KMS-11 (cell line): ENCODE data around the gene SPATA19.
"Not testable (repeated sequence)": the region's sequence is repeated elsewhere in the genome, so short reads cannot be mapped to it uniquely, and the experiment has no call there.

Experiments used
- H2AFZ ChIP-seq: fragments of 200-600 bp; sonication (generic); 2 replicates; pipeline ENCODE4 v1.6.1; 2016; ENCODE audit warnings: antibody characterized with exemption, mixed run types, low read depth
- H3K27ac ChIP-seq: fragments of 200-600 bp; sonication (generic); 2 replicates; pipeline ENCODE4 v1.6.1; 2016; ENCODE audit warnings: mild to moderate bottlenecking, mixed run types
- H3K27me3 ChIP-seq: fragments of 200-600 bp; sonication (generic); 2 replicates; pipeline ENCODE4 v1.6.1; 2017; ENCODE audit warnings: mild to moderate bottlenecking, low read depth, mixed run types, moderate library complexity; ENCODE audit not compliant: insufficient read depth
- H3K36me3 ChIP-seq: fragments of 200-600 bp; sonication (generic); 2 replicates; pipeline ENCODE4 v1.6.1; 2017; ENCODE audit warnings: mild to moderate bottlenecking, mixed run types; ENCODE audit not compliant: insufficient read depth
- H3K4me1 ChIP-seq: fragments of 200-600 bp; sonication (generic); 2 replicates; pipeline ENCODE4 v1.6.1; 2016; ENCODE audit warnings: mild to moderate bottlenecking, low read depth, mixed run types; ENCODE audit not compliant: poor library complexity, severe bottlenecking
- H3K4me2 ChIP-seq: fragments of 200-600 bp; sonication (generic); 2 replicates; pipeline ENCODE4 v1.7.0; 2016; ENCODE audit warnings: mild to moderate bottlenecking, mixed run types
- H3K4me3 ChIP-seq: fragments of 200-600 bp; sonication (generic); IDR thresholded peaks from 2 replicates; pipeline ENCODE4 v1.6.1; 2017; ENCODE audit warnings: low read depth, low read length, mixed read lengths; ENCODE audit not compliant: insufficient read depth
- H3K79me2 ChIP-seq: fragments of 200-600 bp; sonication (generic); 2 replicates; pipeline ENCODE4 v1.6.1; 2016; ENCODE audit warnings: low read depth, mixed run types; ENCODE audit not compliant: insufficient read depth
- H3K9ac ChIP-seq: fragments of 200-600 bp; sonication (generic); 2 replicates; pipeline ENCODE4 v1.6.1; 2016; ENCODE audit warnings: mild to moderate bottlenecking, mixed run types
- H4K20me1 ChIP-seq: fragments of 200-600 bp; sonication (generic); 2 replicates; pipeline ENCODE4 v1.6.1; 2016; ENCODE audit warnings: mild to moderate bottlenecking, mixed run types; ENCODE audit not compliant: insufficient read depth
- TF ChIP-seq, protein P1 (sequence below): fragments of 200-600 bp; sonication (generic); conservative IDR thresholded peaks from 2 replicates; pipeline ENCODE4 v1.6.1; 2017; ENCODE audit warnings: low read depth, mild to moderate bottlenecking, antibody characterized with exemption, low read length, moderate library complexity, mixed read lengths

Gene SPATA19

DNA sequence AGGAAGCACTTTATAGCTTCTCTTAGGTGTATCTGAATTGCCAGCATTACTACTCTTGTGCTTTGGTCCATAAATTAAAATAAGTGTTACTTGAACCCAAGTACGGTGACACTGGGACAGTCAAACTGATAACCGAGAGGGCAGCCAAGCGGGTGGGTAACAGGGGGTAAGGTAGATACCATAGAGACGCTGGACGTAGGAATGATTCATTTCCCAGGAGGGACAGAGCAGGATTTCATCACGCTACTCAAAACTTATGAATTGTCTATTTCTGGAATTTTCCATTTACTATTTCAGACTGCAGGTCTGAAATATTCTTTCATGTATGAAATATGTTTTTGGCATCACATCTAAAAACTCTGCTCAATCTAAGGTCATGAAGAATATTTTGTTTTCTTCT is 14.8 kb upstream of the SPATA19 start:
- TF ChIP-seq, protein P1, sequence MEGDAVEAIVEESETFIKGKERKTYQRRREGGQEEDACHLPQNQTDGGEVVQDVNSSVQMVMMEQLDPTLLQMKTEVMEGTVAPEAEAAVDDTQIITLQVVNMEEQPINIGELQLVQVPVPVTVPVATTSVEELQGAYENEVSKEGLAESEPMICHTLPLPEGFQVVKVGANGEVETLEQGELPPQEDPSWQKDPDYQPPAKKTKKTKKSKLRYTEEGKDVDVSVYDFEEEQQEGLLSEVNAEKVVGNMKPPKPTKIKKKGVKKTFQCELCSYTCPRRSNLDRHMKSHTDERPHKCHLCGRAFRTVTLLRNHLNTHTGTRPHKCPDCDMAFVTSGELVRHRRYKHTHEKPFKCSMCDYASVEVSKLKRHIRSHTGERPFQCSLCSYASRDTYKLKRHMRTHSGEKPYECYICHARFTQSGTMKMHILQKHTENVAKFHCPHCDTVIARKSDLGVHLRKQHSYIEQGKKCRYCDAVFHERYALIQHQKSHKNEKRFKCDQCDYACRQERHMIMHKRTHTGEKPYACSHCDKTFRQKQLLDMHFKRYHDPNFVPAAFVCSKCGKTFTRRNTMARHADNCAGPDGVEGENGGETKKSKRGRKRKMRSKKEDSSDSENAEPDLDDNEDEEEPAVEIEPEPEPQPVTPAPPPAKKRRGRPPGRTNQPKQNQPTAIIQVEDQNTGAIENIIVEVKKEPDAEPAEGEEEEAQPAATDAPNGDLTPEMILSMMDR: no peak
- no peak overlapping the region for H3K27ac ChIP-seq

DNA sequence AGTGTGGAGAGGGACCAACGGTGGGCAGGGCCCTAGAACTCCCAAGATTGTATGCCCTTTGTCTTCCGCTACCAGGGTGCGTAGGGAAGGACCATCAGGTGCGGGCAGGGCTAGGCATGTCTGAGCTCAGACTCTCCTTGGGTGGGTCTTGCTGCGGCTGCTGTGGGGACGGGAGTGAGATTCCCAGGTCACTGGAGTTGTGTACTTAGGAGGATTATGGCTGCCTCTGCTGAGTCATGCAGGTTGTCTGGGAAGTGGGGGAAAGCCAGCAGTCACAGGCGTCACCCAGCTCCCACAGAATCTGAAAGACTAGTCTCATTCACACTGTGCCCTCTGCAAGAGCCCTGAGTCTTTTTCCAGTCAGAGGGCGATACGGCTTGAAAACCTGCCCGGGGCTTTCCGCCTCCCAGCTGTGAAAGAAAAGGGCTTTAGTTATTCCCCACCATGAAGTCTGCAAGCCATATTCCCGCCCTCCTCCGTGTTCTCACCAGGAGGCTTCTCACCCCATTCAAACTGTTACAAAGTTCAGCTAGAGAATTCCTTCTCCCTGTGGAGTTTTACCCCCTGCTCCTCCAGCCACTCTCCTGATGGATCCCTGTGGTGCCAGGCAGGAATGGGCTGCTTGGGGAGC is 9.1 kb upstream of the SPATA19 start:
- not testable (repeated sequence) for H3K4me1 ChIP-seq, H3K4me2 ChIP-seq, H3K27ac ChIP-seq, H3K27me3 ChIP-seq, H3K36me3 ChIP-seq, H4K20me1 ChIP-seq, H3K79me2 ChIP-seq, H2AFZ ChIP-seq, H3K4me3 ChIP-seq, H3K9ac ChIP-seq

More for the DNA sequence above, 14.8 kb upstream of the SPATA19 start:
- H3K9ac ChIP-seq: no peak overlapping the region
- no peaks in the 10 kb centered on the region for H3K4me1 ChIP-seq
- no peak overlapping the region for H2AFZ ChIP-seq
- no peak overlapping the region for H3K4me2 ChIP-seq
- no peaks in the 10 kb centered on the region for H3K36me3 ChIP-seq
- no peaks in the 10 kb centered on the region for H3K79me2 ChIP-seq
- H3K27me3 ChIP-seq: no peaks in the 10 kb centered on the region
- no peak overlapping the region for H3K4me3 ChIP-seq
- no peaks in the 10 kb centered on the region for H4K20me1 ChIP-seq

DNA sequence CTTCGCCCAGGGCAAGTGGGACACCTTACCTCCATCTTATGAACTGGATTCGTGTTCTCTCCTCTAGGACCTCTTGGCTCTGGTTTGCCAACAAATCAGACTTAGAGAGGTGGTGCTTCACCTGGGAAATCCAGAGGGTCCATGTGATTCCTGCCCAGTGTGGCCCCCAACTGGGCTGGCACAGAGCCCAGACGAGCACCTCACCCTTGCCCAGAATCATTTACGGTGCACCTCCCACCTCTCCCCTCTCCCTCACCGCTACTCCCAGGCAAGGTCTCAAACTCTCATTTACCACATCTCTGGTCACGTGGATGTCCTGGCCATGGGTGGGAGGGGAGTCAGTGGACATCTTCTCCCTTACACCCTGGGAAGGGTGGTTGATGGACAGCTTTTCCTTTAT is 1.1 kb downstream of the SPATA19 start:
- H3K4me1 ChIP-seq: no peaks in the 10 kb centered on the region
- no peaks in the 10 kb centered on the region for H4K20me1 ChIP-seq
- no peaks in the 10 kb centered on the region for H3K27me3 ChIP-seq
- H3K27ac ChIP-seq: no peak overlapping the region
- no peaks in the 10 kb centered on the region for H3K36me3 ChIP-seq
- TF ChIP-seq, protein P1: no peak
- H3K9ac ChIP-seq: no peak overlapping the region
- H3K4me2 ChIP-seq: no peak overlapping the region
- no peak overlapping the region for H3K4me3 ChIP-seq
- H3K79me2 ChIP-seq: no peaks in the 10 kb centered on the region
- H2AFZ ChIP-seq: no peak overlapping the region

DNA sequence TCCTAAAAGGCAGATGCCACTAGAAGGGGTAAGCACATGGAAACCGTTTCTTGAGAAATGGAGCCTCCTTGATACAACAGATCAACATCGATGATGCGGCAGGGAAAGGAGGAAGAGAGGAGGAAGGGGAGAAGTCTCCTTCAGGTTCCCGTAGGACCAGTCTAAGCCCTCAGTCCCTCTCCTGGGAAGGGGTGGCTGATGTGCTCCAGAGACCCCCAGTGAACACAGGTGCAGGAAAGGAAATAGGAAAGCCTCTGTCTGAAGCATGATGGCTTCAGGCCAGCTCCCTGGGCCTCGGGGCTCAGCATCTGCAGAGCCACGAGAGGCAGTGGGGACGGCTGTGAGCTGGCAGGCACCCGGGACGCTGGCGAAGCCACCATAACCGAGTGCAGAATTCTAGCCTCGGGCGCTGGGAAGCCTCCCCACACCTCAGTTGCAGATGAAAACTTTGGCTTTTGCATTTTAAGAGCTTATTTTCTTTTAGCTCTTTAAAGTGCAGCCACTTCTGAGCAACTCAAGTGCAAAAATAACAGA is 1.8 kb downstream of the SPATA19 start:
- H3K4me3 ChIP-seq: no peak overlapping the region
- no peak overlapping the region for H3K27ac ChIP-seq
- no peak overlapping the region for H3K4me2 ChIP-seq
- no peaks in the 10 kb centered on the region for H3K27me3 ChIP-seq
- H3K9ac ChIP-seq: no peak overlapping the region
- no peaks in the 10 kb centered on the region for H3K36me3 ChIP-seq
- TF ChIP-seq, protein P1: no peak
- no peak overlapping the region for H2AFZ ChIP-seq
- H3K79me2 ChIP-seq: no peaks in the 10 kb centered on the region
- no peaks in the 10 kb centered on the region for H3K4me1 ChIP-seq
- H4K20me1 ChIP-seq: no peaks in the 10 kb centered on the region

DNA sequence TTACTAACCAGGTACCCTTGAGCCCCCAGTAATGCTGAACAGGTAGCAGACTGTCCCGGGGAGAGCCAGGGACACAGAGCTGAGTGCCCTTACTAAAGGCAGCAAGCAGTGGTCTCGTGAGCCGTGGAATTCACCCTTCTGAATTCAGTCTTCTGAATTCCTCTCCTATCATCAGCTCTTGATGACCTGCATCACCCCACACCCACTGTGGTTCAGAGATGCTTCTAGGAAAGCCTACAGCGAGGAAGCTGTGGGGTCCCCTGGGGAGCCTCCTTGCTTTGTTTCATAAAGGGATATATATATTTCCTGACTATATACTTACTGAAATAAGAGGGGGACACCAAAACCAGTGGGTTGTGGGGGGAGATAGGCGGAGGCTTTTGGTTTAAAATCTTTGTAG is 2.6 kb downstream of the SPATA19 start:
- H4K20me1 ChIP-seq: no peaks in the 10 kb centered on the region
- no peak overlapping the region for H3K27ac ChIP-seq
- H3K79me2 ChIP-seq: no peaks in the 10 kb centered on the region
- no peak overlapping the region for H3K9ac ChIP-seq
- H3K27me3 ChIP-seq: no peaks in the 10 kb centered on the region
- TF ChIP-seq, protein P1: no peak
- no peaks in the 10 kb centered on the region for H3K36me3 ChIP-seq
- H2AFZ ChIP-seq: no peak overlapping the region
- H3K4me1 ChIP-seq: no peaks in the 10 kb centered on the region
- H3K4me2 ChIP-seq: no peak overlapping the region
- no peak overlapping the region for H3K4me3 ChIP-seq
